GOT3 (cell line): ENCODE results near the gene IFITM5.

Experiments used
- DNase-seq: peaks from one replicate; lab custom pipeline; 2025; ENCODE audit warnings: mixed read lengths; lab: John Stamatoyannopoulos, UW

The IFITM5 gene

GRCh38 chr11:266676-267439 lies 32.5 kb downstream of the IFITM5 start:
- no peak for DNase-seq

DNA sequence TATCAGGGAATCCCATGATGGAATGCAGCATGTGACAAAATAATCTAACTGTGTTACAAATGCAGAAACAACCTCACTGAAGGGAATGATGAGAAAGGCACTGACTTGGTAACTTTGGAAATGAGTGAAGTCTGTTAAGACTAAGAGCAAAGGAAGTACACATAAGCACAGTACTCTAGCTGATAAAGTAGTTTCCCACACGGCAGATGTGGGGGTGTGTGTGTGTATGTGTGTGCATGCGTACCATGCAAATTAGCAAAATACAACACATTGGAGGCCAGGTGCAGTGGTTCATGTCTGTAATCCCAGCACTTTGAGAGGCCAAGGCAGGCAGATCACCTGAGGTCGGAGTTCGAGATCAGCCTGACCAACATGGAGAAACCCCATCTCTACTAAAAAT lies 37.7 kb downstream of the IFITM5 start:
- no peak for DNase-seq

- no peak for DNase-seq
Observed at GRCh38 chr11:259413-259812, 39.9 kb downstream of the IFITM5 start.

DNA sequence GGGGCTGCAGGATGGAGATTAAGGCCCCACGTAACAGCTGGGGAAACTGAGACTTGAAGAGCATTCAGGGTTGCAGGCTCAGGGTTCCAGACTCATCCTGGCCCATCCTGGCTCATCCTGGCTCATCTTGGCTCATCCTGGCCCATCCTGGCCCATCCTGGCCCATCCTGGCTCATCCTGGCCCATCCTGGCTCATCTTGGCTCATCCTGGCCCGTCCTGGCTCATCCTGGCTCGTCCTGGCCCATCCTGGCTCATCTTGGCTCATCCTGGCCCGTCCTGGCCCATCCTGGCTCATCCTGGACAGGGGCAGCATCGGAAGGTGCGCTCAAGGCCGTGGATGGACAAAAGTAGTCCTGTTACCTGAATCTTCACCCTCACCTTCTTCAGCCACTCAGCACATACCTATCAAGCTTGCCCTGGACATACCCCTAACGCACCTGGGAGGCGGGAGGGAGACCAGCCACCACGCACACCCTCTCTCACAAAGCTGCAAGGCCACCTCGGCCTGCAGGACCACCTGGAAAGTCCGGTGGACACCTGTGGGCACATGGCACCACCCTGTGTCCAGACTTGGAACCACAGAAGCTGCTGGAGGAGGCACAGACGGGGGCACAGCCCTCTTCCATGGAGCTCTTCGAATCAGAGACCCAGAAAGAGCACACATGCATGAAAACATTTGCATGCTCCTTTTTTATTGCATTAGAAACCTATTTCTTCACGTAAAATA lies 41.4 kb downstream of the IFITM5 start:
- no peak for DNase-seq

DNA sequence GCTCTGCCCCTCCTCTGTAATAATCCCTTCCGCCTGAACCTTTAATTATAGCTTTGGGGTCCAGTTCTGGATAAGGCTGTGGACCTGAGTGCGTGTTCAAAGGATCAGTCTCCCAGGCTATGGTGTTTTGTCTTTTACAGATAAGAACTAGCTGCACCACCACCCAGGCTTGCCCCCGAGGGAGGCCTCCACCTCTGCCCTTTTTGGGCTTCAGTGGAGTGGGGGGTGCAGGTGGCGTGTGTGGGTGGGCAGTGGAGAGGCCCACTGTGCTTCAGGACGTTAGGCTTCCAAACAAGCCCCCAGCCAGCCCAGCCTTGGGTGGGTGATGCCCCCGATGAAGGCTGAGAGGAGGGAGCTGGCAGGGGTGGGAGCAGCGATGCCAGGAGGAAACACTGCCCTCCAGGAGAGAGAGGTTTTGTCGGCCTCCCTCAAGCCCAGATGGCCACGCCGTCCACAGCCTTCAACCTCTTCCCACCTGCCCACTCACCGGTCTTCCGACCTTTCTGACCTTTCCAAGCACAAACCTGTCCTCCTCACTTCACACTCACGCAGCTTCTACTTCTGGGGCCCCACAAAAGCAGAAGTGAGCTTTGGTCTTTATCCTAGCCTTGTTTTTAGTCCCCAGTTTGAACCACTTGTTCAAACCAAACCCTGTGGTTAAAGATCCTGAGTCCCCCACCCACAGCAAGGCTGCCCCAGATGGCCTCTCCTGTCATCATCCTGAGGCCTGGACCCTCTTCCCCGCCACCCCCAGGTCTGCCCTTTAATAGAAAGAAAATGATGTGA lies 42.2 kb downstream of the IFITM5 start:
- DNase-seq, result no peak

DNA sequence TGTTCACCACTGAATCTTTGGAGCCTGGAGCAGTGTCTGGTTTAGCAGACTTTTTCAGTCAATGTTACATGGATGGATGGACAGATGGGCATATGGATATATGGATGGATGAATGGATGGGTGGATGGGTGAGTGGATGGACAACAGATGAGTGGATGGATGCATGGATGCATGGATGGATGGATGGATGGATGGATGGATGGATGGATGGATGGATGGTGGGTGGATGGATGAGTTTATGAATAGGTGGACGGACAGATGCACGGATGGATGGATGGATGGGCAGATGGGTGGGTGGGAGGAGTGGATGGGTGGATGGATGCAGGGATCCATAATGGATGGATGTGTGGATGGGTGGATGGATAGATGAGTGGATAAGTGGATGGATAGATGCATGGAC lies 43.5 kb downstream of the IFITM5 start:
- no peak for DNase-seq

DNA sequence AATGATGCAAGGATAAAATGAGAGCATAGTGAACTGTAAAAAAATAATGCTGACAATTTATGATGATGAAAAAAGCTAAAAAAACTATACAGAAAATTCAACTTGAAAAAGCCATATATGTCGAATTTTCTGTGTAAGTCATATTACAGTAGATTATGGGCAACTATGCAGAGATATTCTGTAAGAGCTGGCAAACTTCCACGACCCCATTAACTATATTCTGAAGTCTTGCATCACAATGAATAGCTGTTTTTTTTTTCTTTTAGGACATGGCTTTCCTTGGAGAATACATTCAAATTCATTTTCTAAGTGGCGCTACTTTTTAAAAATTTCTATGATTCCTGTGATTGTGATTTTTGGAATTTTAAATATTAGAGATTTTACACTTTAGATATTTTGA lies 44.1 kb downstream of the IFITM5 start:
- DNase-seq, result no peak

DNA sequence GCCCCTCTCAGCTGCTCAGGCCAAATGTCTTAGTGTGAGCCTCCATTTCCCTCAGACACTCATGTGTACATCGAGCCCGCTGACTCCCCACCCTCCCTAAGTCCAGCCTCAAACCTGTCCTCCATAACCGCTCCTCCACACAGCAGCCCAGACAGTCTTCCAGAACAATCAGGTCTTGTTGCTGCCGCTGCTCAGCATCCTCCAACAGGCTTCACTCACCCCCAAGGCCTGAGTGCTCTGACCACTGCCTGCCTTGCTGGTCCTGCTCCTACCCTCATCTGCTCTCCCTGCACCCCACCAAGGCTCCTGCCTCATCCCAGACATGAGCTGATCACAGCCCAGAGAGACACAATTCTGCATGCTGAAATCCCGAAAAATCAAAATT lies 45.4 kb downstream of the IFITM5 start:
- DNase-seq, result no peak

DNA sequence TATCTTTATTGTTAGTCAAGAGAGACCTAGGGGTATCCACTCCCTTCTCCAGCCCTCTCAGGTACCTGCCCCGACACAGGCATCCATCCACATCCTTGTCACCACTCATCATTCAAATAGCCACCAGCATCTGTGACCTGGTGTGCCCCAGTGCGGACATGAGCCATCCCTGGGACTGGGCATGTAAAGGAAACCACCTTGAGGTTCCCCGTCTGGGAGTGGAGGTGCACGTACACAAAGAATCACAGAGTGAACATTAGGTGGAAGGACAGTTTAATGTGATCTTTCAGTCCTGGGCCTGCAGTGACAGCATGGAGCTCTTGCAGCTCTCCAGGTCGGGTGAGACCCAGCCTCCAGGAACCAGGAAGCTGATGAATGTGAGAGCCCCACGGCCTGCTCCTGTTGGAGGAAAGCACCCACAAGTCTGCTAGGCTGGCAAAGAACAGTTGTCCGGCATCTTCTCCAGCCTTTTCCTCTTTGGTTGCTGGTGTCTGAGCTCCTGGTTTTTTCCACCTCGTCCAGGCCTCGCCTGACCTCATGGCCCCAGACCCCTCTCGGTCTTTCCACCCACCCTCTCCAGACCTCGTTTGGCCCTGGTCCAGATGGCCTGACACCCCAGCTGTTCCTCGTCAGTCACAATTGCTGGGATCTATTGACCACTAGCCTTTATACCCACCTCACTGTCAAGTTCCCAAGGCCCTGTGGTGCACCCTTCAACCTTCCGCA lies 46.0 kb downstream of the IFITM5 start:
- DNase-seq, result no peak

GRCh38 chr11:252666-253065 lies 46.7 kb downstream of the IFITM5 start:
- no peak for DNase-seq

DNA sequence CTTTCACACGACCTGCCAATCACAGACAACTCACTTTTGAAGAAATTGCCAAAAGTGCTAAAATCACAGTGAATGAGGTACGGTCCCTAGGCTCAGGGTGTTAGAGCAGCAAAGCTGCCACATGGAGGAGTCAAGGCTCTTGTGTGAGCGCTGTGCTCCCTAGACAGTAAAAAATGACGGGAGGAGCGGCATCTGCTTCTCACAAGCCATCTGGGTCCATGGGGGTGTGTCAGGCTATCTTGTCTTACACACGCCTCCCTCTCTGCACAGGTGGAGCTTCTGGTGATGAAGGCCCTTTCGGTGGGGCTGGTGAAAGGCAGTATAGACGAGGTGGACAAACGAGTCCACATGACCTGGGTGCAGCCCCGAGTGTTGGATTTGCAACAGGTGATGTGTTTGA lies 47.8 kb downstream of the IFITM5 start:
- no peak for DNase-seq

DNA sequence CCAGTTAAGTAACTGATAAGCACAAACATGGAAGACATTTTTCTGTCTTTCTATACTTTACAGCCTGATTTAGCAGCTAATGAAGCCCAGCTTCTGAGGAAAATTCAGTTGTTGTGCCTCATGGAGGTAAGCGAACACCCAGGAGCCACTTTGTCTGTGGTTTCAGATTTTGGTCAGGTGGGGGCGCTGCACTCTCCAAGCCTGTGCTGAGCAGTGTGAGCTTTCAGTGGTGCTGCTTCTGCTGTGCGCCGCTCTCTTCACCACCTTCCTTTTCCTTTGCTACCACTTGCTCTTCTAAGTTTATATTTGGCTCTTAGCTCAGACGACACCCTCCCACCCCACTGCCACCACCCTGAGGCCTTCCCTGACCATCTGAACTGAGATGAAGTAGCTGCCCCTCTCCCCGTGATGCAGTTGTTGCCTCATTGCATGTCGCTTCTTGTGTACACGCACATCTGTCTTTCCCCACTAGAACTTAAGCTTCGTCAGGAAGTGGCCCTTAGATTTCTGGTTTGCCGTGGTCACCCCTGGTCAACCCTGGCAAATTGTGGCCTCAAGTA lies 48.5 kb downstream of the IFITM5 start:
- DNase-seq, result no peak

GRCh38 chr11:250274-250673 lies 49.1 kb downstream of the IFITM5 start:
- DNase-seq, result no peak

GRCh38 chr11:249062-249461 lies 50.3 kb downstream of the IFITM5 start:
- no peak for DNase-seq
